Right cardiac atrium (tissue), 5 donors: ENCODE results near the gene SSH2. TPM values are rescaled to one million over a fixed set of nuclear protein-coding genes. Genes with fewer than 3 reads are reported as not detected.

Source experiments
- ATAC-seq, 2 donors: fragments of 200-7000 bp; cut with Tn5 transposase; one replicate each; pipeline versions ENCODE4 v1.8.0 to v1.9.1; 2020; ENCODE audit warnings: moderate library complexity in 2 of 2, mild to moderate bottlenecking in 1 of 2
- DNase-seq, 3 donors: peaks; one replicate each; pipeline ENCODE4 v3.0.0-alpha.2; 2020
- H3K27ac ChIP-seq: one replicate; pipeline ENCODE4 v1.5.1; 2013; ENCODE audit warnings: mild to moderate bottlenecking, low read length, control low read depth, moderate library complexity
- H3K27me3 ChIP-seq: one replicate; pipeline ENCODE4 v1.6.1; 2013; ENCODE audit not compliant: control insufficient read depth, insufficient read depth
- H3K4me1 ChIP-seq: one replicate; pipeline ENCODE4 v1.6.1; 2013; ENCODE audit warnings: low read length; ENCODE audit not compliant: control insufficient read depth, insufficient read depth
- H3K4me3 ChIP-seq: one replicate; pipeline ENCODE4 v1.5.1; 2013; ENCODE audit warnings: low read length, control low read depth
- H3K9me3 ChIP-seq: one replicate; pipeline ENCODE4 v1.6.1; 2013; ENCODE audit warnings: low read length; ENCODE audit not compliant: control insufficient read depth
- WGBS: extraction: QIAGEN DNeasy Blood & Tissue Kit; methylation state at CpG from one replicate; pipeline ENCODE4 v1.1.7; 2013; 5-methylcytosine and 5-hydroxymethylcytosine counted together
- intact Hi-C, 4 donors: fragments of 100-400 bp; cut with DNase I; formaldehyde crosslinking; loops; one replicate each; pipeline versions ENCODE4 v1.11.0 to v1.14.0; 2022 to 2023
- polyA plus RNA-seq: library from polyadenylated mRNA; stranded (reverse); fragments of 200-250 nt; gene quantifications from one replicate; pipeline ENCODE4 v1.2.3, GENCODE V29; 2013
- total RNA-seq, 4 donors: library from RNA; stranded (reverse); fragmentation: NEBNext Ultra II Directional; extraction: Animal tissue kit (Norgen Biotek cat#: 25700); gene quantifications; one replicate each; pipeline ENCODE4 v1.2.1, GENCODE V29; 2021
- donor health status: healthy with polysubstance abuse.
- donor health status: DM: no; HTN: yes; CAD: no.
- donor health status: DM: no; HTN: no; CAD: no.
- donor health status: DM: no; HTN: yes; CAD: no; lungs with severe emphysema.
- donor health status: DM: yes; HTN: yes; CAD: no.

Gene SSH2
- total and polyA plus RNA-seq, 5 donors, result 18.8 to 43.5 (median 37.5) TPM

GRCh38 chr17:29640981-29641642 is 288.9 kb downstream of the SSH2 start:
- peak overlapping the region; percentile 54 for H3K27ac ChIP-seq
- 39% methylated on average over 7 of the region's 7 CpGs for WGBS
- H3K27me3 ChIP-seq, result no peaks in the 10 kb centered on the region
- no peak for ATAC-seq
- intact Hi-C loops, result loop anchor here in 1 of 4 donors (5.0 kb wide), 1 partner anchor 136 kb away; no protein-coding TSS in a partner anchor
- H3K9me3 ChIP-seq, result no peaks in the 10 kb centered on the region
- peak in 1 of 3 donors; percentile 54 for DNase-seq
- H3K4me1 ChIP-seq, result peaks cover 19% of the 10 kb centered on the region
- no peak overlapping the region for H3K4me3 ChIP-seq

- Histone ChIP-seq H3K27ac (peak overlapping the region; percentile 94), H3K4me1 (peaks cover 18% of the 10 kb centered on the region), H3K9me3 (no peaks in the 10 kb centered on the region), H3K4me3 (no peak overlapping the region), H3K27me3 (no peaks in the 10 kb centered on the region)
- DNase-seq (no peak), ATAC-seq (peak in 1 of 2 donors; percentile 38)
- 19% methylated on average over 2 of the region's 2 CpGs for WGBS
- intact Hi-C loops, result loop anchor here in 1 of 4 donors (5.0 kb wide), 1 partner anchor 137 kb away; no protein-coding TSS in a partner anchor
Observed at GRCh38 chr17:29640413-29640812, 289.6 kb downstream of the SSH2 start.

- WGBS, result 96% methylated on average over 3 of the region's 3 CpGs
- no peak for DNase-seq
- Histone ChIP-seq H3K4me1 (peaks cover 2% of the 10 kb centered on the region), H3K4me3 (no peak overlapping the region), H3K27me3 (no peaks in the 10 kb centered on the region), H3K9me3 (no peaks in the 10 kb centered on the region), H3K27ac (no peak overlapping the region)
- no peak for ATAC-seq
- intact Hi-C loops, result no loop called here
Observed at GRCh38 chr17:29633886-29634285, 296.1 kb downstream of the SSH2 start.

- Histone ChIP-seq H3K27me3 (no peaks in the 10 kb centered on the region), H3K9me3 (no peaks in the 10 kb centered on the region), H3K4me1 (peaks cover 4% of the 10 kb centered on the region), H3K27ac (no peak overlapping the region), H3K4me3 (no peak overlapping the region)
- 70% methylated on average over 6 of the region's 6 CpGs for WGBS
- intact Hi-C loops, result no loop called here
- DNase-seq (no peak), ATAC-seq (peak in 1 of 2 donors; percentile 12)
Observed at GRCh38 chr17:29630630-29631193, 299.3 kb downstream of the SSH2 start.

GRCh38 chr17:29629839-29630238 is 300.2 kb downstream of the SSH2 start:
- no peaks in the 10 kb centered on the region for H3K9me3 ChIP-seq
- no peak overlapping the region for H3K4me3 ChIP-seq
- H3K27me3 ChIP-seq, result no peaks in the 10 kb centered on the region
- WGBS, result 47% methylated on average over 2 of the region's 2 CpGs
- ATAC-seq (no peak), DNase-seq (no peak)
- peaks cover 5% of the 10 kb centered on the region for H3K4me1 ChIP-seq
- intact Hi-C loops, result loop anchor here in 1 of 4 donors (5.0 kb wide), 1 partner anchor 147 kb away; no protein-coding TSS in a partner anchor
- no peak overlapping the region for H3K27ac ChIP-seq

- no peaks in the 10 kb centered on the region for H3K9me3 ChIP-seq
- DNase-seq, result no peak
- WGBS, result 56% methylated on average over 2 of the region's 2 CpGs
- H3K4me1 ChIP-seq, result peaks cover 5% of the 10 kb centered on the region
- H3K27ac ChIP-seq, result peak overlapping the region; percentile 36
- ATAC-seq, result peak; percentile 15 to 25
- no peak overlapping the region for H3K4me3 ChIP-seq
- intact Hi-C loops, result loop anchor here in 1 of 4 donors (5.0 kb wide), 1 partner anchor 149 kb away; no protein-coding TSS in a partner anchor
- no peaks in the 10 kb centered on the region for H3K27me3 ChIP-seq
Observed at GRCh38 chr17:29628644-29629043, 301.4 kb downstream of the SSH2 start.

GRCh38 chr17:29627951-29628350 is 302.1 kb downstream of the SSH2 start:
- no peak for ATAC-seq
- intact Hi-C loops, result loop anchor here in 1 of 4 donors (5.0 kb wide), 1 partner anchor 149 kb away; no protein-coding TSS in a partner anchor
- H3K27ac ChIP-seq, result no peak overlapping the region
- peaks cover 11% of the 10 kb centered on the region for H3K4me1 ChIP-seq
- no peaks in the 10 kb centered on the region for H3K9me3 ChIP-seq
- DNase-seq, result no peak
- 83% methylated on average over 1 of the region's 1 CpG for WGBS
- H3K27me3 ChIP-seq, result no peaks in the 10 kb centered on the region
- H3K4me3 ChIP-seq, result no peak overlapping the region

- intact Hi-C loops, result loop anchor here in 1 of 4 donors (5.0 kb wide), 1 partner anchor 152 kb away; no protein-coding TSS in a partner anchor
- DNase-seq (peak; percentile 60 to 80 (median 68)), ATAC-seq (peak; percentile 45 to 54)
- peaks cover 13% of the 10 kb centered on the region for H3K4me1 ChIP-seq
- 64% methylated on average over 8 of the region's 8 CpGs for WGBS
- no peaks in the 10 kb centered on the region for H3K27me3 ChIP-seq
- no peaks in the 10 kb centered on the region for H3K9me3 ChIP-seq
- peak overlapping the region; percentile 28 for H3K27ac ChIP-seq
- no peak overlapping the region for H3K4me3 ChIP-seq
Observed at GRCh38 chr17:29625037-29625750, 304.8 kb downstream of the SSH2 start.

- no peak for DNase-seq
- no peaks in the 10 kb centered on the region for H3K27me3 ChIP-seq
- WGBS, result 64% methylated on average over 4 of the region's 4 CpGs
- H3K9me3 ChIP-seq, result no peaks in the 10 kb centered on the region
- intact Hi-C loops, result no loop called here
- peaks cover 13% of the 10 kb centered on the region for H3K4me1 ChIP-seq
- H3K4me3 ChIP-seq, result no peak overlapping the region
- ATAC-seq, result no peak
- peak overlapping the region; percentile 12 for H3K27ac ChIP-seq
Observed at GRCh38 chr17:29624586-29624985, 305.4 kb downstream of the SSH2 start.

- no peak overlapping the region for H3K4me3 ChIP-seq
- DNase-seq (no peak), ATAC-seq (no peak)
- no peaks in the 10 kb centered on the region for H3K27me3 ChIP-seq
- 45% methylated on average over 4 of the region's 4 CpGs for WGBS
- H3K27ac ChIP-seq, result peak overlapping the region; percentile 26
- H3K4me1 ChIP-seq, result peaks cover 14% of the 10 kb centered on the region
- intact Hi-C loops, result no loop called here
- H3K9me3 ChIP-seq, result no peaks in the 10 kb centered on the region
Observed at GRCh38 chr17:29623283-29623647, 306.8 kb downstream of the SSH2 start.
